Transverse colon (tissue), 4 donors: ENCODE results near the gene PRKAG3.

Experiments used
- EP300 ChIP-seq: sonication (generic); formaldehyde crosslinking; IDR thresholded peaks from one replicate; pipeline ENCODE4 v1.6.1; 2017; ENCODE audit warnings: antibody characterized with exemption, low read depth
- POLR2A ChIP-seq: fragments of 450-650 bp; IDR thresholded peaks from one replicate; pipeline ENCODE4 v1.6.1; 2016; ENCODE audit warnings: antibody characterized with exemption, mild to moderate bottlenecking, moderate library complexity
- POLR2AphosphoS5 ChIP-seq, 3 donors: sonication (generic); formaldehyde crosslinking; IDR thresholded peaks; one replicate each; pipeline ENCODE4 v1.6.1; 2016; ENCODE audit warnings: antibody characterized with exemption in 3 of 3
- TF ChIP-seq, protein P1 (sequence below), 5 experiments: fragments of 200-600 bp in 3 of 5; fragments of 450-650 bp in 2 of 5; sonication (generic) in 3 of 5; IDR thresholded peaks; 1 replicate in 2 of 5; 2 replicates in 3 of 5; pipeline ENCODE4 v1.5.1; 2016 to 2017; ENCODE audit warnings: antibody characterized with exemption in 5 of 5, inconsistent platforms in 3 of 5, mild to moderate bottlenecking in 2 of 5, moderate library complexity in 1 of 5

DNA sequence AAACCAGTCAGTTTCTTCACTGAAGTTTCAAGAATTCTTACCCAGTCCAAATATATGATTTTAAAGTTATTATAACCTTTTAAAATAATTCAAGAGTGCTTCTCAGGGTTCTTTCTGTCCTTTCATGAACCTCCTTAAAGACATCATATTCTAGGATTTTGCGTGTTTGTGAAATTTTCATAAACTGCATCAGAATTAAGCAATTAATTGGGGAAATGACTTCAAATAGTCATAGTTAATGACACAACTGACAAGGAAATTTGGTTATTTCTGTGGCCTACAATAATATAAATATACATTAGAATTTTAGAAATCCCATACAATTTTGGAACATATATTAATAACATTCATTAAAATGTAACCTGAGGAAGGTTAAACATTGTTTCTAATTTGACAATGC is 39.2 kb downstream of the PRKAG3 start:
- TF ChIP-seq, protein P1, sequence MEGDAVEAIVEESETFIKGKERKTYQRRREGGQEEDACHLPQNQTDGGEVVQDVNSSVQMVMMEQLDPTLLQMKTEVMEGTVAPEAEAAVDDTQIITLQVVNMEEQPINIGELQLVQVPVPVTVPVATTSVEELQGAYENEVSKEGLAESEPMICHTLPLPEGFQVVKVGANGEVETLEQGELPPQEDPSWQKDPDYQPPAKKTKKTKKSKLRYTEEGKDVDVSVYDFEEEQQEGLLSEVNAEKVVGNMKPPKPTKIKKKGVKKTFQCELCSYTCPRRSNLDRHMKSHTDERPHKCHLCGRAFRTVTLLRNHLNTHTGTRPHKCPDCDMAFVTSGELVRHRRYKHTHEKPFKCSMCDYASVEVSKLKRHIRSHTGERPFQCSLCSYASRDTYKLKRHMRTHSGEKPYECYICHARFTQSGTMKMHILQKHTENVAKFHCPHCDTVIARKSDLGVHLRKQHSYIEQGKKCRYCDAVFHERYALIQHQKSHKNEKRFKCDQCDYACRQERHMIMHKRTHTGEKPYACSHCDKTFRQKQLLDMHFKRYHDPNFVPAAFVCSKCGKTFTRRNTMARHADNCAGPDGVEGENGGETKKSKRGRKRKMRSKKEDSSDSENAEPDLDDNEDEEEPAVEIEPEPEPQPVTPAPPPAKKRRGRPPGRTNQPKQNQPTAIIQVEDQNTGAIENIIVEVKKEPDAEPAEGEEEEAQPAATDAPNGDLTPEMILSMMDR (IDR thresholded peaks at IDR 0.05), result no peak
- TF ChIP-seq POLR2AphosphoS5 (IDR thresholded peaks at IDR 0.05) (no peak), POLR2A (no peak), EP300 (no peak)
